HG03103 (cell line): Measurements from ENCODE around the gene PREX1.

Experiments used
- ATAC-seq: cut with Tn5 transposase; IDR thresholded peaks from one replicate; pipeline ENCODE4 v1.9.1; 2021; ENCODE audit warnings: low read depth; ENCODE audit not compliant: unreplicated experiment

The PREX1 gene

GRCh38 chr20:48648482-48649051 is 179.2 kb downstream of the PREX1 start:
- no peak for ATAC-seq

- ATAC-seq = no peak
Measured at GRCh38 chr20:48647858-48648257, 179.9 kb downstream of the PREX1 start.

GRCh38 chr20:48645666-48646065 is 182.1 kb downstream of the PREX1 start:
- ATAC-seq = no peak

GRCh38 chr20:48644286-48644828 is 183.4 kb downstream of the PREX1 start:
- ATAC-seq = no peak

DNA sequence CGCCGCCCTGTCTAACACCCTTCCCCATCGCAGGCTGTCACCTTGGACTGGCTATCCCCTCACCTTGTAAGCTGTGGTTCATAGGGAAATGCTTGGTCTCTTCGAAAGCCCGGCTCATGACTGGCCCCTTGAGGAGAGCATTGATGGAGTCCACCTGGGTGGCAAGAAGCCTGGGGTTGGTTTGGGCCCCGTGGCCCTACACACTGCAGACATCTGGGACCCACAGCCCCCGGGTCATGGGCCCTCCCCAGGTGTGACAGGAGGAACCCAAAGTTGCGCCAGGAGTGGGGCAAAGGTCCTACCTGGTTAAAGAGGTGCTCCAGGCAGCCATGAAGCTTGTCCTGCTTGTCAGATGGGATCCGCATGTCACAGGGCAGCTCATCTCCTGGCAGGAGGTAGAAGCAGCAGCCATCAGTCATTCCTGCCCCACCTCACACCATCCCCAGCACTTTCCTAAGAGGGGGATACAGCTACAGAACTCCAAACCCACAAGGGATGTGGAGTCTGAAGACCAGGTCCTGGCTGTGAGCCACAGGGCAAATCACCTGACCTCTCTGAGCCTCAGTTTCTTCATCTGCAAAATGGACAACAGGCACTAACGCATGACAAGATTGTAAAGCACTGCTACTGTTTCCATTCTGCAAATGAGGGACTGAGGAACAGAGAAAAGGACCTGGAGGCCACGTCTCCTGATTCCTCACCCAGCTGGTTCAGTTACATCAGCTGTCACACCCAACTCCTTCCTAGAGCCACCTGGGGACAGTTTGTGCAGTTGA is 185.5 kb downstream of the PREX1 start:
- no peak for ATAC-seq

DNA sequence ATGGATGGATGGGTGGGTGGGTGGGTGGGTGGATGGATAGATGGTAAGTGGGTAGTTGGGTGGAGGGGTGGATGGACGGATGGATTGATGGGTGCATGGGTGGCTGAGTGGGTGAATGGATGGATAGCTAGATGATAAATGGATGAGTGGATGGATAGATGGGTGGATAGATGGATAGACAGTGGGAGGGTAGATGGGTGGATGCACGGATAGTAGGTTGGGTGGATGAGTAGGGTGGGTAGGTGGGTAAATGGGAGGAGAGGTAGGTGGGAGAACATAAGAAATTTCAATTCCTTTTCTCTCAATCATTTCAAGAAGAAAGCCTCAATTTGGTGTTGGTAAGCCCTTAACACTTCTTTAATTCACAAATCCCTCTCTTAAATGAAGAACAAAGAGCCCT is 186.9 kb downstream of the PREX1 start:
- no peak for ATAC-seq

DNA sequence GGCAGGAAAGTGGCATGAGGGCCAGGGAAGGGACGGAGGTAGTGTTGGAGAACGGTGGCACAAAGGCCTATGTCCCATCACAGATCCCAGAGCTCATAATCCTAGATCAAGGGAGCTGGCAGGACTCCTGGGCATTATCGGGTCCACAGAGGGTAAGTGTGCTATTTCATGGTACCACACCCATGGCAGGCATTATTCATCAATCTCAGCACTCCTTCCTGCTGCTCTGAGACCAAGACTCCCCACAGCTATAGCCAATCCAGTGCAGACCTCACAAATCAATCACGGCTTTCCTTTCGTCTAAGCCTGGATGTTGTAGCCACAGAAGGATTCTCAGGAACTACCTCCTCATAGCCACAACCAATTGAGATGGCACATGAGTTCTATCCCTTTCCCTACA is 187.9 kb downstream of the PREX1 start:
- no peak for ATAC-seq

- no peak for ATAC-seq
Measured at GRCh38 chr20:48638546-48638945, 189.3 kb downstream of the PREX1 start.

- ATAC-seq = no peak
Measured at GRCh38 chr20:48637461-48637860, 190.3 kb downstream of the PREX1 start.

- ATAC-seq = no peak
Measured at GRCh38 chr20:48636301-48636700, 191.5 kb downstream of the PREX1 start.

GRCh38 chr20:48635791-48636267 is 192.0 kb downstream of the PREX1 start:
- no peak for ATAC-seq

DNA sequence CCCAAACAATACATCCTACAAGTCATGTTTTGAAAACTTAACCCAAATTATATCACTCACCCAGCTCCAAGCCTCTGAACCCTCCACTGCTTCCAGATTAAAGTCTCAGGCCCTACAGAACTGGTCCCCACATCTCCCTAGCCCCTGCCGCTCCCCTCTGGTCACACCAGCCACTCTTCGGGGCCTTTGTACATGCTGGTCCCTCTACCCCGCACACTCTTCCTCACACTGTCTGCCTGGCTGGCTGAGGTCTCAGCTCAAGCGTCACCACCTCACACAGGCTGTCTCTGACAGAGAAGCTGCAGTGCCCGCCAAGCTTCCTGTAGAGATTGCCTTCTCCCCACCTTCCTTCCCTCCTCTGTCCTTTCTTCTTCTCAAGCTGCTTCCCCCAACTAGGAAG is 192.4 kb downstream of the PREX1 start:
- no peak for ATAC-seq

DNA sequence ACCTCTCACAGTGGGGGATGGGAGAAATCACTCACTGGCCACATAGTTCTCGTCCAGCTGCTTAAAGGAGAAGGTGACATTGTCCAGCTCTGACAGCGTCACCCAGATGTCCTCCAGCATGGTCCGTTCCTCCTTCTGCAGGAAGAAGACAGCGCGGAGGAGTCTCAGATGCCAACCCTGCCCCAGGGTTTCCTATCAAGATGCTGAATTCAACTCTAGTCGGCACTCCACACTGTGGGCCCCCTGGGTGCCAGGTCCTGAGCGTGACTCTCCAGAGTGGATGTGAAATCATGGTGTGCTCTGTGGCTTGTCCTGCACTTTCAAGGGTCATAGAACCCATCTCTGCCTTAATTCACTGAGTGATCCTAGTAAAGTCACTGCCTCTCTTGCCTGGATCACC is 193.2 kb downstream of the PREX1 start:
- ATAC-seq = no peak

DNA sequence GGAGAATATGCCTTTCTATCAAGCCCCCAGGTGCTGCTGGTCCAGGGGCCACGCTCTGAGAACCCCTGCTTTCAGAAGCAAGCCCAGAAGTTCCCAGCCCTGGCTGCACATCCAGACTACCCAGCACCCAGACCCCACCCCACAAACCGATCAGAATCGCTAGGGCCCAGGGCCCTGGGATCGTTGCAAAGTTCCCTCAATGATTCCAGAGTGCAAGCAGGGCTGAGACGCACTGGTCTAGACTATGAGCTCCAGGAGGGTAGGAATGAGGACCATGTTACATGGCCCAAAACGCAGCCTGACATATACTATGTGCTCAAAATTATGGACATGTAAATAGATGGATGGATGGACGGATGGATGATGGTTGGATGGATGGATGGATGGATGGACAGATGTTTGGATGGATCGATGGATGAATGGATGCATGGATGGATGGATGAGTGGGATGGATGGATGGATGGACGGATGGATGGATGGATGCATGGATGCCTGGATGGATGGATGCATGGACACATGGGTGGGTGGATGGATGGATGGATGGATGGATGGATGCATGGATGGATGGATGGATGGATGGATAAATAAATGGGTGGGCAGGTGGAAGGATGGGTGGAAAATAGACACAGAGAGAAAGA is 194.1 kb downstream of the PREX1 start:
- ATAC-seq = no peak

DNA sequence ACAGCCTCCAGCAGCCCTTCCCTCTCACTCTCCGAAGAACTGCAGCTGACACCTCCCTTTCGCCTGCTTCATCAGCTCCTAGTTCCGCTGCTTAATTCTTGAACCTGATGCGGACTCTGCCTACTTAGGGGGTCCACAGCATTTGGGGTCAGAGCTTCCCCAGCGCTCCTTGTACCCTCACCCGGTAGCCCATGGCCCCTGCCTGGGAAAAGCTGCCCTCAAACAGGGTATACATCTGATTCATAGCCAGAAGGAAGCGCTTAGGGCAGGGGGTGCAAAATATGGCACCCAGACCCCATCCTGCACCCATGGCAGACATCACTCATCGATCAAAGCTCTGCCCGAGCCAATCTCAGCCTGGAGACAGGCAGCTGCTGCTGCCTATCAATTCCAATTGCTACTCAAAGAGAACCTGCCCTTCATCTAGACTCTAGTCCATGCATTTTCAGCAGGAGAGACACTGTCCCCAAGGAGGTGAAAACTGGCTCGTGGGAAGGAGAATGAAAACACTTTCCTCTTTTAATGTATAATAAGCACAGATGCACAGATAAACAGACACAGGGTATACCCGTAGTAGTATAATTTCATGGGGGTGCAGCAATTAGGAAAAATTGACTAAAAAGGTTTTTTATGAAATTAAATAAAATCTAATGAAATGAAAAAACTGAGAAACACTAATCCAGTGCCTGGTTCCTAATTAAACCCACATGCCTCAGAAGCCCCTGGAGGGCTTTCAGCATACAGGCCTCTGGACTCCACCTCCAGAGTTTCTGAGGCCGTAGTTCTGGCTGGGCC is 194.8 kb downstream of the PREX1 start:
- no peak for ATAC-seq

GRCh38 chr20:48632017-48632824 is 195.6 kb downstream of the PREX1 start:
- ATAC-seq = no peak

DNA sequence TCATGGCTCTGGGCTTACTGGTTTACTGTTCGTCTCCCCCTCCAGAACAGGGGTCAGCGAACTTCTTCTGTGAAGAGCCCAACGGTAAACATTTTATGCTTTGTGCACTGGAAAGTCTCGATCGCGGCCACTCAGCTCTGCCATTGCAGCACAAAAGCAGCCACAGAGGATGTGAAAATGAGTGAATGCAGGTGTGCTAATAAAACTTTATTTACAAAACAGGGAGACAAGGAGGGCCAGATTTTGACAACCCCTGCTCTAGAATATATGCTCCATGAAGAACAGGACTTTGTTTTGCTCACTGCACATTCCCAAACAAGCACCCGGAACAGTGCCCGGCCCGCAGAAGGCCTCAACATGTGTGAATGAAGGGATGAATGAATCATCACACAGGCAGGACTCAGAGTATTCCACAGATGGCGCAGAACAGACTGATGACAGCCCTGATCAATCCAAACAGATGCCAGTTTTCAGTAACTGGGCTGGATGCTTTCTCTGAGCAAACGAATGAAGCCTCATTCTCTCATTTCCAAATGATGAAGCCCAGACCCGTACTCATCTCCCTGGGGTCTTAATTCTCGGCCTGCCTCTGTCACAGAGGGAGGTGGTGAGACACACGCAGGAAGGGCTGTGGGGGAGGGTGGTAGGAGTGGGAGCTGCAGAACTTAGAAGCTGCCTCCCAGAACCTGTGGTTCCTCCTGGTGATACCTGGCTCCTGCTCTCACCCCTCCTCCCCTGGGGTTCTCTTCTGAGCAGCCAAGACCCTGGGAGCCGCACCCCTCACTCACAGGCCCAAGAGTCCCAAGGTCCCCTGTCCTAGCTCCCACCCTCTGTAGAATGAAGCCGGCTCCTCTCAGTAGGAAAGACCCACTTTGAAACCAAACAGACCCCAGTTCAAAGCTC is 196.4 kb downstream of the PREX1 start:
- no peak for ATAC-seq

- ATAC-seq = no peak
Measured at GRCh38 chr20:48630342-48631075, 197.3 kb downstream of the PREX1 start.
